ENCODE measurements around the gene OR2T29.
"Not testable (repeated sequence)": the region's sequence is repeated elsewhere in the genome, so short reads cannot be mapped to it uniquely, and the experiment has no call there.

OR2T29 gene, protein sequence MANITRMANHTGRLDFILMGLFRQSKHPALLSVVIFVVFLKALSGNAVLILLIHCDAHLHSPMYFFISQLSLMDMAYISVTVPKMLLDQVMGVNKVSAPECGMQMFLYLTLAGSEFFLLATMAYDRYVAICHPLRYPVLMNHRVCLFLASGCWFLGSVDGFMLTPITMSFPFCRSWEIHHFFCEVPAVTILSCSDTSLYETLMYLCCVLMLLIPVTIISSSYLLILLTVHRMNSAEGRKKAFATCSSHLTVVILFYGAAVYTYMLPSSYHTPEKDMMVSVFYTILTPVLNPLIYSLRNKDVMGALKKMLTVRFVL

GRCh38 chr1:248562672-248563071, at the start of gene OR2T29:
OR2T29 (minus strand) TSS chr1:248562772; CDS start chr1:248559491, 3,281 bp downstream.
- not testable (repeated sequence) for DNase-seq

DNA sequence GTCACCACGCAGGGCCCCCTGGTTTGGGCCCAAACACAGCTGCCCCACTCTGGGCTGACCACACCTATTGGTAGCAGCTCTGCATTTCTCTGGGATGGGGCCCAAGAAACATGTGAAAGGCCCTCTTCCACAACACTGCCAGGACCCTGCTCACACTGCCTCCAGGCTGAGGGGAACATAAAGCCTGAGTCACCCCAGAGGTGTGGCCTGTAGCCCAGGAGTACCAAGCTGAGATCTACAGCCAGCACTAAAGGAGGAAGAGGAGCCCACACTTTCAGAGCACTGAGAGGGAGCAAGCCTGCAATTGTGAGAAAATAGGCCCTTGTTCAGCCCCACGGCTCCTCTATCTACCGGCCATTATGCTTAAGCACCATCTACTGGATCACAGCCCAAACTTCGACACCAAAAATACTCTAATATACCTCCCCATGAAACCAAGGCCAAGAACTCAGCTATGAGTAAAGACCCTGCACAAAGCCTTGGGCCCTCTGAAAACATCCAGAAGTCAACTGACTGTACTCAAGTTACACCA, 49.4 kb upstream of the OR2T29 start:
- DNase-seq, result no peak

DNA sequence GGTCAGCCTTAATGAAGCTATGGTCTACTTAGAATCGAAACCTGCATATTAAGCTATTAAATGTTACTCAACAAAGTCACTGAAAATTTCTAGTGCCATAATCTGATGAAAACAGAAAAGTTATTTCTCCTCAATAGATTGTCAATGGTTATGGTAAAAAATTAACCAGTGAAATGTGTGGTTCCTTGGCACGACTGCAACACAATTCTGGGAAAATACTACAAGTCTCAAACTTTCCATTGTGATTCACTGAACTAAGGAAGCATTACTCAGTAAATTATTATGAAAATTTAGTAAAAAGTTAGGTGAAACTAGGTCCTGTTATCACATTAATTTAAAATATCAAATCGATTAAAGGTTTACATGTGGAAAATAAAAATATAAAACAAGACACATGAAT, 47.7 kb upstream of the OR2T29 start:
- no peak for DNase-seq

- DNase-seq, result no peak
These were observed 36.8 kb upstream of the OR2T29 start for GRCh38 chr1:248599396-248599795.

DNA sequence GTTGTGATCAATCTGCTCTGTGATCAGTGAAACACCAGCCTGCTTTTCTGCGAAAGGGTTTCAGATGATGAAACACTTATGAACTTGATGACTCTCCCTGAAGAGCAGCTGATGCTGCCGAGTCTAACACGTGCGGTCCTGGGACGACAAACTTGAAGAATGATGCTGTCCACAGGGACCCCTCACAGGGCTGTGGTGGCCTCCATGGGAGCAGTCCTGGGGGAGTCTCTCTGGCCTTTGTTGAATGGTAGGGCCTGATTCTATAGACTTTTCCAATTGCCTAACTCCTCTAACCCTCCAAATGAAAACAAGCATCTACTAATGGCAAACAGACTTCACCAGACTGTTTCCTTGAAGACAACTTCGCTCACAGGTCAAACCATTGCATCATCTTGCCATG, 35.0 kb upstream of the OR2T29 start, which contains the start of gene OR2T10:
Gene OR2T10 (minus strand): TSS at position 112 of the 400 bp plus-strand sequence. CDS start 3,932 bp downstream, outside the sequence.
- DNase-seq, result no peak

DNA sequence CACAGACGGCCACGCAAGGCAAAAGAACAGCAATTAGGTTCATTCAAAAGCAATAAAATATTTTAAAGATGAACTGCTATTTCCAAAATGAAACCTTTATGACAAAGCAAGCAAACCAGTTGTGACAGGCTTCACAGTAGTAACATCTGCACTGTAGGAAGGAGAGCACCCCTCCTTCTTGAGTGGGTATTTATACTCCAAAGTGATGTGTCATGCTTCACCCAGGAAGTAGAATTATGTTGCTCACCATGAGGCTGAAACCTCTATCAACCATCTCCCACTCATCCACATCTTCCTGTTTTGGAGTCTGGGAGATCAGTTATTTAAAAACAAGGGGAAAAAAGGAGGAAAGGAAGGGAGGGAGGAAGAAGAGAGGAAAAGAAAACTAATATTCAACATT, 34.0 kb upstream of the OR2T29 start:
- DNase-seq, result no peak

DNA sequence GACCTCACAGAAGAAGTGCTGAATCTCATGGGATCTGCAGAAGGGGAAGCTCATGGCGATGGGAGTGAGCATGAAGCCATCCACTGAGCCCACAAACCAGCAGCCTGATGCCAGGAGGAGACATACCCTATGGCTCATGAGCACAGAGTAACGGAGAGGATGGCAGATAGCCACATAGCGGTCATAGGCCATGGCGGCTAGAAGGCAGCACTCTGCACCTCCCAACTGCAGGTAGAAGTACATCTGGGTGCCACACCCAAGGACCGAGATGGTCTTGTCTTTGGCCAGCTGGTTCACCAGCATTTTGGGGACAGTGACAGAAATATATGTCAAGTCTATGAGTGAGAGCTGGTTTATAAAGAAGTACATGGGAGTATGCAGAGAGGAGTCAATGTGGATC, 30.7 kb upstream of the OR2T29 start:
- DNase-seq, result no peak

GRCh38 chr1:248592655-248593054, 30.1 kb upstream of the OR2T29 start:
- no peak for DNase-seq

DNA sequence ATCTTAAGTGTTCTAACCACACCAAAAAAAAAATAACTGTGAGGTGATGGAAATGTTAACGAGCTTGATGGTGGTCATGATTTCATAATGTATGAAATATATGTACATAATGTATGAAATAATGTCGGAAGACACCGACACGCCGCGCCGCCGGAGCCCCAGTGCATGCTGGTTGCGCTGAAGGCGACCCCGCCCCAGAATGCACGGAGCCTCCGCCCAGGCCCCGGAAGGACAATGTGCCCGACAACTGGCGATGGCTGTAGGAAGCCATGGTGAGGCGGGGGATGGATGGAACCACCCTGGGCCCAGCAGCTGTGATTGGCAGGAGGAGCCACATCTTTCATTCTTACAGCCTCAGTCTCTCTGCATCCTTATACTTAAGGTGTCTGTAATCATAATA, 27.5 kb upstream of the OR2T29 start:
- no peak for DNase-seq

DNA sequence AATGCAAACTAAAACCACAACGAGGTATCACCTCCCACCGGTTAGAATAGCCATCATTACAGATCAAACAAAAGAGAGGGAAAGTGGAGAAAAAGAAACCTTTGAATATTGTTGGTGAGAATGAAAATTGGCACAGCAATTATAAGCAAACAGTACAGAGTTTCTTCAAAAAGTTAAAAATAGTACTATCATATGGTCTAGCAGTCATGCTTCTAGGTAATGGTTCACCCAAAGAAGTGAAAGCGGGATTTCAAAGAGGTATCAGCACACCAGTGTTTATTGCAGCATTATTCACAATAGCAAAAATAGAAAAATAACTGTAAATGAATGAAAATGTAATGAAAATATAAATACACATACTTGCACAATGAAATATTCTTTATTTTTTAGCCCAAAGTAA, 26.8 kb upstream of the OR2T29 start:
- DNase-seq, result no peak

DNA sequence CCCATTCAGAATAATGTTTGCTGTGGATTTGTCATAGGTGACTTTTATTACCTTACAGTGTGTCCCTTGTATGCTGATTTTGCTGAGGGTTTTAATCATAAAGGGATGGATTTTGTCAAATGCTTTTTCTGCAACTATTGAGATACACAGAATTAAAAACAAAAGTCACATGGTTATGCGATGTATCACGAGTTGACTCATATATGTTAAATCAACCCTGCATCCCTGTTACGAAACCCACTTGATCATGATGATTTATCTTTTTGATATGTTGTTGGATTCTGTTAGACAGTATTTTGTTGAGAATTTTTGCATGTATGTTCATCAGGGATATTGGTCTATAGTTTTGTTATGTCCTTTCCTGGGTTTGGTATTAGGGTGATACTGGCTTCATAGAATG, 22.7 kb upstream of the OR2T29 start:
- DNase-seq, result no peak

GRCh38 chr1:248576260-248576980, 13.8 kb upstream of the OR2T29 start:
- no peak for DNase-seq

GRCh38 chr1:248574657-248575056, 12.1 kb upstream of the OR2T29 start, which contains the start of gene OR2T34:
OR2T34 (minus strand) TSS chr1:248574757; CDS start chr1:248574757, 0 bp downstream.
- DNase-seq, result not testable (repeated sequence)

DNA sequence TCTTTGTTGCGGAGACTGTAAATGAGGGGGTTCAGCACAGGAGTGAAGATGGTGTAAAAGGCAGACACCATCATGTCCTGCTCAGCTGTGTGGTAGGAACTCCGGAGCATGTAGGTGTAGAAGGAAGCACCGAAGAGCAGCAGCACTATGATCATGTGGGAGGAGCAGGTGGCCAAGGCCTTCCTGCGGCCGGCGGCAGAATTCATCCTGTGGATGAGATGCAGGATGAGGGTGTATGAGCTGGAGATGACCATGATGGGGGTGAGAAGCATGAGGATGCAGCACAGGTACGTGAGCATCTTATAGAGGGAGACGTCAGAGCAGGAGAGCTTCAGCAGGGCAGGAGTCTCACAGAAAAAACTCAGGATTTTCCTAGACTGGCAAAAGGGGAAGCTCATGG, 11.3 kb upstream of the OR2T29 start:
- DNase-seq, result not testable (repeated sequence)

- not testable (repeated sequence) for DNase-seq
These were observed 9.5 kb upstream of the OR2T29 start for GRCh38 chr1:248572049-248572448.

GRCh38 chr1:248570811-248571210, 8.2 kb upstream of the OR2T29 start:
- not testable (repeated sequence) for DNase-seq

DNA sequence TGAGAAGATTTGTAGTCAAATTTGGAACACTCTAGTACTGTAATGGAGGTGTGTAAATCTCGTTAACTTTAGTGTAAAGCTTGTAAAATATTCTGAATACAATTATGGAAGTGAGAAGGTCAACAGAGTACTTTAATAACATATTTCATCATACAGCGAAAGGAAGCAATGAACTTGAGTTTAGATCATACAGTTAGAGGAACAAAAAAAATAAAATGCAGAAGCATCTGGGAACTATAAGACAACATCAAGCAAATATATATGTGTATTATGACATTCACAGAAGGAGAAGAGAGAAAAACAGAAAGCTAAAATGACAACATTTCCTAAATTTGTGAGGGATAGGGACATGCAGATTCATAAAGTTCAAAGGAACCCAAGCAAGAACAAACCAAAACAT, 6.5 kb upstream of the OR2T29 start:
- not testable (repeated sequence) for DNase-seq

- DNase-seq, result not testable (repeated sequence)
These were observed 3.2 kb upstream of the OR2T29 start for GRCh38 chr1:248565530-248566373.

- not testable (repeated sequence) for DNase-seq
These were observed 11.5 kb downstream of the OR2T29 start for GRCh38 chr1:248551027-248551426.

- DNase-seq, result not testable (repeated sequence)
These were observed 15.2 kb downstream of the OR2T29 start for GRCh38 chr1:248547383-248547782.

DNA sequence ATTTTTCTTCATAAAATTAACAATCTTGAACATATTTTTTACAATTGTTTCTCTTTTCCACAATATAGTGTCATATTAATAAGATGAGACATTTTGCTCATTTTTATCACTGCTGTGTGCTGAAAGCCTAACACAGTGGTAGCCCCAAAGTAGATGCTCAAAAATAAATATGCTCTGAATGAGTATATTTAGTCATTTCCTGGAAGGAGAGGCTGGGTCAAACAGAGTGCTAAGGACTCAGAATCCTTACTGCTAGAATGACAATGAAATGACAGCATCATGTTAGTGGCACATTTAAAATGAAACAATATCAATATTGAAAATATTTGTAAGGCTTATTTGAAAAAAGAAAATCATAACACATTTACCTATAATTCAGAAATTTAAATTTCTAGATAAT, 25.1 kb downstream of the OR2T29 start:
- not testable (repeated sequence) for DNase-seq
